Hepatocyte (in vitro differentiated cells): ENCODE measurements around the gene KDM4F.

ENCODE experiments used
- CTCF ChIP-seq: fragments of 200-600 bp; sonication (generic); IDR thresholded peaks from 2 replicates; pipeline ENCODE4 v1.5.1; 2016; ENCODE audit warnings: antibody characterized with exemption, mild to moderate bottlenecking; ENCODE audit not compliant: poor library complexity
- EZH2 ChIP-seq: fragments of 200-600 bp; sonication (generic); IDR thresholded peaks from 2 replicates; pipeline ENCODE4 v1.6.1; 2016; ENCODE audit warnings: antibody characterized with exemption, mild to moderate bottlenecking, borderline replicate concordance
- EZH2phosphoT487 ChIP-seq: fragments of 200-600 bp; sonication (generic); IDR thresholded peaks from one replicate; pipeline ENCODE4 v1.6.1; 2018; ENCODE audit warnings: antibody characterized with exemption, mild to moderate bottlenecking, low read depth, moderate library complexity; ENCODE audit not compliant: unreplicated experiment, severe bottlenecking

- no peak for TF ChIP-seq EZH2
- no peak for TF ChIP-seq CTCF
- TF ChIP-seq EZH2phosphoT487 = no peak
Observed at GRCh38 chr11:95088946-95089619, 39.9 kb downstream of the KDM4F start.
